Loucy (cell line): Measurements from ENCODE around the gene KANSL1.

Experiments
- H2AFZ ChIP-seq: fragments of 200-600 bp; sonication (generic); 2 replicates; pipeline ENCODE4 v1.6.0; 2016; ENCODE audit warnings: antibody characterized with exemption, mild to moderate bottlenecking, low read length, moderate library complexity
- H3F3A ChIP-seq: fragments of 200-600 bp; 2 replicates; pipeline ENCODE4 v1.6.0; 2016; ENCODE audit warnings: antibody characterized with exemption, low read depth, mild to moderate bottlenecking
- H3K27me3 ChIP-seq: fragments of 200-600 bp; sonication (generic); 2 replicates; pipeline ENCODE4 v1.6.1; 2014; ENCODE audit warnings: low read length, mild to moderate bottlenecking; ENCODE audit not compliant: insufficient read depth, poor library complexity, severe bottlenecking
- H3K36me3 ChIP-seq: fragments of 200-600 bp; sonication (generic); 2 replicates; pipeline ENCODE4 v1.6.1; 2016; ENCODE audit warnings: low read length; ENCODE audit not compliant: insufficient read depth
- H3K4me1 ChIP-seq: fragments of 200-600 bp; sonication (generic); 2 replicates; pipeline ENCODE4 v1.5.1; 2014; ENCODE audit warnings: low read length, mild to moderate bottlenecking; ENCODE audit not compliant: insufficient read depth, poor library complexity, severe bottlenecking
- H3K4me2 ChIP-seq: fragments of 200-600 bp; sonication (generic); 2 replicates; pipeline ENCODE4 v1.6.0; 2014; ENCODE audit warnings: antibody characterized with exemption, low read length, low read depth, mild to moderate bottlenecking; ENCODE audit not compliant: poor library complexity, severe bottlenecking
- H3K4me3 ChIP-seq: fragments of 200-600 bp; sonication (generic); 2 replicates; pipeline ENCODE4 v1.5.1; 2014; ENCODE audit warnings: low read length, mild to moderate bottlenecking, mixed read lengths; ENCODE audit not compliant: poor library complexity, severe bottlenecking
- H3K79me2 ChIP-seq: fragments of 200-600 bp; sonication (generic); 2 replicates; pipeline ENCODE4 v1.6.1; 2014; ENCODE audit warnings: low read length; ENCODE audit not compliant: insufficient read depth
- H3K9ac ChIP-seq: fragments of 200-600 bp; sonication (generic); 2 replicates; pipeline ENCODE4 v1.6.0; 2014; ENCODE audit warnings: mild to moderate bottlenecking, low read depth, low read length, moderate library complexity; ENCODE audit not compliant: poor library complexity, severe bottlenecking
- H3K9me2 ChIP-seq: fragments of 200-600 bp; sonication (generic); replicated peaks from 2 replicates; pipeline ENCODE4 v1.6.1; 2016; ENCODE audit warnings: low read depth, low read length, mixed read lengths
- H3K9me3 ChIP-seq: fragments of 200-600 bp; sonication (generic); 2 replicates; pipeline ENCODE4 v1.6.1; 2014; ENCODE audit warnings: mild to moderate bottlenecking, antibody characterized with exemption, low read length, low read depth; ENCODE audit not compliant: insufficient read depth
- H4K20me1 ChIP-seq: fragments of 200-600 bp; sonication (generic); 2 replicates; pipeline ENCODE4 v1.6.0; 2014; ENCODE audit warnings: antibody characterized with exemption, low read length, mild to moderate bottlenecking; ENCODE audit not compliant: insufficient read depth, poor library complexity, severe bottlenecking
- EZH2phosphoT487 ChIP-seq: fragments of 200-600 bp; IDR thresholded peaks from 2 replicates; pipeline ENCODE4 v1.6.1; 2018; ENCODE audit warnings: antibody characterized with exemption, mild to moderate bottlenecking, moderate library complexity, borderline replicate concordance
- TF ChIP-seq, protein P1 (sequence below): fragments of 200-600 bp; sonication (generic); conservative IDR thresholded peaks from 2 replicates; pipeline ENCODE4 v1.5.1; 2014; ENCODE audit warnings: mild to moderate bottlenecking, antibody characterized with exemption, low read length

The KANSL1 gene

DNA sequence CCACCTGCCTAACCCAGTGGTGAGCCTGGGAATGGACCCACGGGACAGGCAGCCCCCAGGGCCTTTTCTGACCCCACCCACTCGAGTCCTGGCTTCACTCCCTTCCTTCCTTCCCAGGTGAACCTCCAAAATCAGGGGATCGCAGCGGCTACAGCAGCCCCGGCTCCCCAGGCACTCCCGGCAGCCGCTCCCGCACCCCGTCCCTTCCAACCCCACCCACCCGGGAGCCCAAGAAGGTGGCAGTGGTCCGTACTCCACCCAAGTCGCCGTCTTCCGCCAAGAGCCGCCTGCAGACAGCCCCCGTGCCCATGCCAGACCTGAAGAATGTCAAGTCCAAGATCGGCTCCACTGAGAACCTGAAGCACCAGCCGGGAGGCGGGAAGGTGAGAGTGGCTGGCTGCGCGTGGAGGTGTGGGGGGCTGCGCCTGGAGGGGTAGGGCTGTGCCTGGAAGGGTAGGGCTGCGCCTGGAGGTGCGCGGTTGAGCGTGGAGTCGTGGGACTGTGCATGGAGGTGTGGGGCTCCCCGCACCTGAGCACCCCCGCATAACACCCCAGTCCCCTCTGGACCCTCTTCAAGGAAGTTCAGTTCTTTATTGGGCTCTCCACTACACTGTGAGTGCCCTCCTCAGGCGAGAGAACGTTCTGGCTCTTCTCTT, 196.8 kb downstream of the KANSL1 start:
- Histone ChIP-seq H3K9me3 (no peaks in the 10 kb centered on the region), H3K4me1 (no peaks in the 10 kb centered on the region), H3K4me3 (no peak overlapping the region), H3K27me3 (no peaks in the 10 kb centered on the region), H3F3A (no peaks in the 10 kb centered on the region), H2AFZ (no peak overlapping the region), H3K9me2 (no peaks in the 10 kb centered on the region), H3K4me2 (no peak overlapping the region), H3K36me3 (no peaks in the 10 kb centered on the region), H3K79me2 (no peaks in the 10 kb centered on the region), H4K20me1 (no peaks in the 10 kb centered on the region), H3K9ac (no peak overlapping the region)
- TF ChIP-seq, protein P1, sequence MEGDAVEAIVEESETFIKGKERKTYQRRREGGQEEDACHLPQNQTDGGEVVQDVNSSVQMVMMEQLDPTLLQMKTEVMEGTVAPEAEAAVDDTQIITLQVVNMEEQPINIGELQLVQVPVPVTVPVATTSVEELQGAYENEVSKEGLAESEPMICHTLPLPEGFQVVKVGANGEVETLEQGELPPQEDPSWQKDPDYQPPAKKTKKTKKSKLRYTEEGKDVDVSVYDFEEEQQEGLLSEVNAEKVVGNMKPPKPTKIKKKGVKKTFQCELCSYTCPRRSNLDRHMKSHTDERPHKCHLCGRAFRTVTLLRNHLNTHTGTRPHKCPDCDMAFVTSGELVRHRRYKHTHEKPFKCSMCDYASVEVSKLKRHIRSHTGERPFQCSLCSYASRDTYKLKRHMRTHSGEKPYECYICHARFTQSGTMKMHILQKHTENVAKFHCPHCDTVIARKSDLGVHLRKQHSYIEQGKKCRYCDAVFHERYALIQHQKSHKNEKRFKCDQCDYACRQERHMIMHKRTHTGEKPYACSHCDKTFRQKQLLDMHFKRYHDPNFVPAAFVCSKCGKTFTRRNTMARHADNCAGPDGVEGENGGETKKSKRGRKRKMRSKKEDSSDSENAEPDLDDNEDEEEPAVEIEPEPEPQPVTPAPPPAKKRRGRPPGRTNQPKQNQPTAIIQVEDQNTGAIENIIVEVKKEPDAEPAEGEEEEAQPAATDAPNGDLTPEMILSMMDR = no peak
- no peak for TF ChIP-seq EZH2phosphoT487

DNA sequence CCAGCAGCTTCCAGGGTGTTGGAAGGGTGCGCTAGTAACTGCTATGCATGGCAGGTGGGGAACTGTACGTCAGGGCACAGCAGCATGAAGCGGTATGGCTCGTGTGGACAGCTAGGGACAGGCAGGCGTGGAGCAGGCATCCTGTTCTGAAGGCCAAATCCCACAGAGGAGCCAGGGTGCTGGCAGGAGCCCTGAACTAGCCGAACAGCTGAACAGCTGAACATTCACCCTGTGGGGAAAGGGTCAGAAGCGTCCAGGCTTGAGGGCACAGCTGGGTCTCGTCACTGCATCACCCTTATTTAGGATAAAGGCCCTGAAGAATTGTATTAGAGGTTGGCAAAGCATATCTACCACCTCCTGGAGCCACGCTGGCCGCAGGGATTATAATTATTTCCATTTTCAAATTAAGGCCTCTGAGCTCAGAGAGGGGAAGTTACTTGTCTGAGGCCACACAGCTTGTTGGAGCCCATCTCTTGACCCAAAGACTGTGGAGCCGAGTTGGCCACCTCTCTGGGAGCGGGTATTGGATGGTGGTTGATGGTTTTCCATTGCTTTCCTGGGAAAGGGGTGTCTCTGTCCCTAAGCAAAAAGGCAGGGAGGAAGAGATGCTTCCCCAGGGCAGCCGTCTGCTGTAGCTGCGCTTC, 197.5 kb downstream of the KANSL1 start:
- Histone ChIP-seq H4K20me1 (no peaks in the 10 kb centered on the region), H3K36me3 (no peaks in the 10 kb centered on the region), H3F3A (no peaks in the 10 kb centered on the region), H3K9ac (no peak overlapping the region), H2AFZ (no peak overlapping the region), H3K79me2 (no peaks in the 10 kb centered on the region), H3K9me3 (no peaks in the 10 kb centered on the region), H3K27me3 (no peaks in the 10 kb centered on the region), H3K4me3 (no peak overlapping the region), H3K4me1 (no peaks in the 10 kb centered on the region), H3K9me2 (no peaks in the 10 kb centered on the region), H3K4me2 (no peak overlapping the region)
- TF ChIP-seq EZH2phosphoT487 = no peak
- TF ChIP-seq, protein P1 = no peak

DNA sequence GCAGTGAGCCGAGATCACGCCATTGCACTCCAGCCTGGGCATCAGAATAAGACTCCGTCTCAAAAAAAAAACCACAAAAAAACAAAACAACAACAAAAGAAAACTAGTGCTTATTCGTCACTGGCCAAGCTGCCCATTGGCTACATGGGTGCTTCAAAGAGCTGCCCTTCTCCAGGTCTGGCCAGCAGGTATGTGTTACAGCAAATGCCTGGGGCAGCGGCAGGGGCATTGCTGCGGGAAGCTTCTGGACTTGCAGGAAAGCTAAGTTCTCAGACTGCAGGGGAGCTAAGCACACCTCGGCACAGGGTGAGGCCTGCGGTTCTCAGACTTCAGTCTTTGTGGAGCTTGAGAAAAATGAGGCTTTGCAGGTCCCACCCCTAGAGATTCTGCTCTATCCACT, 198.2 kb downstream of the KANSL1 start:
- Histone ChIP-seq H3K4me3 (no peak overlapping the region), H2AFZ (no peak overlapping the region), H4K20me1 (no peaks in the 10 kb centered on the region), H3K9me3 (no peaks in the 10 kb centered on the region), H3K79me2 (no peaks in the 10 kb centered on the region), H3K4me2 (no peak overlapping the region), H3K27me3 (no peaks in the 10 kb centered on the region), H3F3A (no peaks in the 10 kb centered on the region), H3K9me2 (no peaks in the 10 kb centered on the region), H3K4me1 (no peaks in the 10 kb centered on the region), H3K9ac (no peak overlapping the region), H3K36me3 (no peaks in the 10 kb centered on the region)
- TF ChIP-seq EZH2phosphoT487 = no peak
- TF ChIP-seq, protein P1 = no peak
